Omental fat pad (tissue), 4 donors: ENCODE results near the gene TIMM10B. TPM values are rescaled to one million over a fixed set of nuclear protein-coding genes. Genes with fewer than 3 reads are reported as not detected.

Experiments
- ATAC-seq: fragments of 150-250 bp; one replicate; pipeline ENCODE4 v1.9.1; 2016; ENCODE audit warnings: mild to moderate bottlenecking, moderate library complexity; ENCODE audit not compliant: low FRiP score
- DNase-seq: peaks from one replicate; pipeline ENCODE4 v3.0.0-alpha.2; 2019; ENCODE audit warnings: low spot score
- total RNA-seq, 4 donors: library from RNA; depleted of rRNA; stranded (reverse); fragments of >200 nt; gene quantifications; one replicate each; pipeline ENCODE4 v1.1.0, GENCODE V29; 2016
- TF ChIP-seq, protein P1 (sequence below), 3 donors: fragments of 450-650 bp; IDR thresholded peaks; one replicate each; pipeline ENCODE4 v1.5.1; 2016 to 2017; ENCODE audit warnings: antibody characterized with exemption in 3 of 3, mild to moderate bottlenecking in 3 of 3, moderate library complexity in 2 of 3

Gene TIMM10B
- total RNA-seq, 4 donors from 2014 or later, result 42.7 to 60.6 (median 47.8) TPM

DNA sequence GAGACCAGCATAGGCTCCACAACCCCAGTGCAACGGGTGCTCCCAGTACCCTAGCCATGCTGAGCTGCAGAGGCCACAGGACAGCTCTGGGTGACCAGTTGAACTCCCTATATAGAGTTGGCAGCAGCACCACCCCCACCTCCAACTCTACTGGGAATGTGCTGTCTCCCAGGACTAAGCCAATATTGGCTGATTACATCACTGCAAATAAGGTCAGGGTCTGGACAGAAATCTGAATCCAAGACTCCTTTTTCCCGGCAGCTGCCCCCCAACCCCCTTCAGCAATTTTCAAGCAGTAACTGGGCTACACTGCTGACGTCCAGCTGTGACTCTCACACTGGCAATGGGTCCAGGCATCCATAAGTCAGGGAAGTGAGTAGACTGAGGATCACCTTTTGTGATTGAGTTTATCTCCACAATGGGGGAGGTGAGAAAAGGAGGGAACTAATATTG is 40.4 kb upstream of the TIMM10B start, which contains the start of gene HPX:
HPX (minus strand) TSS at position 82 of the 453 bp plus-strand sequence; CDS start at position 58, 24 bp downstream.
- ATAC-seq (no peak), DNase-seq (no peak)
- TF ChIP-seq, protein P1, sequence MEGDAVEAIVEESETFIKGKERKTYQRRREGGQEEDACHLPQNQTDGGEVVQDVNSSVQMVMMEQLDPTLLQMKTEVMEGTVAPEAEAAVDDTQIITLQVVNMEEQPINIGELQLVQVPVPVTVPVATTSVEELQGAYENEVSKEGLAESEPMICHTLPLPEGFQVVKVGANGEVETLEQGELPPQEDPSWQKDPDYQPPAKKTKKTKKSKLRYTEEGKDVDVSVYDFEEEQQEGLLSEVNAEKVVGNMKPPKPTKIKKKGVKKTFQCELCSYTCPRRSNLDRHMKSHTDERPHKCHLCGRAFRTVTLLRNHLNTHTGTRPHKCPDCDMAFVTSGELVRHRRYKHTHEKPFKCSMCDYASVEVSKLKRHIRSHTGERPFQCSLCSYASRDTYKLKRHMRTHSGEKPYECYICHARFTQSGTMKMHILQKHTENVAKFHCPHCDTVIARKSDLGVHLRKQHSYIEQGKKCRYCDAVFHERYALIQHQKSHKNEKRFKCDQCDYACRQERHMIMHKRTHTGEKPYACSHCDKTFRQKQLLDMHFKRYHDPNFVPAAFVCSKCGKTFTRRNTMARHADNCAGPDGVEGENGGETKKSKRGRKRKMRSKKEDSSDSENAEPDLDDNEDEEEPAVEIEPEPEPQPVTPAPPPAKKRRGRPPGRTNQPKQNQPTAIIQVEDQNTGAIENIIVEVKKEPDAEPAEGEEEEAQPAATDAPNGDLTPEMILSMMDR (IDR thresholded peaks at IDR 0.05), result no peak

DNA sequence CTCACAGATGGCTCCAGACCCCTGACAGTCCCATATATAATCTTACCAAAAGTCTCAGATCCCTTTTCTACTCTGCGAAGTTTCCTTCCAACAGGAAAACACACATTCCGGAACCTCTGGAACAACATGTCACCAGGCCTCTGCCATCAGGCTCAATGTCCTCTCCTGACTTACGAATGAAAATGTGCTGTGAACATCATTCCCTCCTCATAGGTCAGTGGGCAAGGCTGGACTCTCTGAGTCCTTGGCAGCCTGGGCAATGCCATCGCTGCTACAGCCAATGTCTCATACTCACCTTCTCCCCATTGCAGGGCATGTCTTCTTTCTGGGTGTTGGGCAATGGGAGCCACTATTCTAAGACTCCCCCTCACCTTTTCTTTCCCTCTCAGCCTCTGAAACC is 38.9 kb upstream of the TIMM10B start:
- no peak for ATAC-seq

DNA sequence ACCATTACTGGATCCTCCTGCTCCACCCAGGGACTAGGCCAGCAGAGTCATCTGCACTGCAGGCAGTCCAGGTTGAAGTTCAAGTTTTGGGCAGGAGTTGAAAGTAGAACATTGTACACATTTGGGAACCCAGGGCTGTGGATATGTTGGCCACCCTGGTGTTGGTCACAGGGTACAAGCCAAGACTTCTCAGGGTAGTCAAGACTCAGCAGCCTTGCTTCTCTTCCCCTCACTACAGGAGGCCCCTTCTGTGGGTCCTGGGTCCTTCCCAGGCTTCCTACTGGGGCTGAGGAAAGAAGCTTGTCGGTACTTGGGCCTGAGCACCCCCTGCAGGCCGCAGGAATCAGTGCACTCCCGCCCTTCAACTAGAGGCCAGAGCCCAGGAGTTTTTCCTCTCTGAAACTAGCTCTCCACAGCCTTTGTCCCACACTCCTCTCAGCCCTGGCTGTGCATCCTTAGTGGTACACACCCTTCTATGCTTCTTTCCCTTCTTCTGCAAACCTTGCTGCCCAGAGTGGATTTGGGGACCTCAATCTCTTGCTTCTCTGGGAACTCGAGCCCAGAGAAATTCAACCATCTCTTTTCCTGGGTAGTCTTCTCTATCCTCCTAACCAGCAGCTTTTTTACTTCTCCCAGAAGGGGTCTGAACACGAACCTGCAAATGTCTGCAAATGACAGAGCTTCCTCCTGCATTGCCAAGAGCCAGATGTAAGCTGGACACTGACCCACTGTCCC is 37.9 kb upstream of the TIMM10B start:
- ATAC-seq, result peak; percentile 77
- no peak for DNase-seq
- TF ChIP-seq, protein P1 (IDR thresholded peaks at IDR 0.05), result peak in 2 of 3 donors; percentile 44 to 61

More for the DNA sequence above, 38.9 kb upstream of the TIMM10B start:
- DNase-seq, result no peak
- TF ChIP-seq, protein P1 (IDR thresholded peaks at IDR 0.05), result no peak

DNA sequence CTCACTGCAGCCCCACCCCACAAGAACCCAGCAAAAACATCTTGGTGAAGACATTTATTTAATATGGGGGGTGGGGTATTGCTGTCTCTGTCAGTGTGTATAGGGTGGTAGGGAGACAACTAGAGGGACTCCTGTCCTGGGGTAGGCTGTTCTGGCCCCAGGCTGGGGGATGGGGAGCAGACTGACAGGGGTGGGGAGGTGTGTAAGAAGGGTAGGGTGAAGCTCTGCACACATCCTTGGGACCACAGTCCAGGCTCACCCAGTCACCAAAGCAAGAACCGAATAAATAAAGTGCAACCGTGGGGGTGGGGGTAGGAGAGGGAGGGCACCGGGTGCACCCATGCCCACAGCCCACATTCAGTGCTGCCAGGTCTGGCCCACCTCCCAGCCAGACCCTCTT is 32.7 kb upstream of the TIMM10B start:
- DNase-seq, result no peak
- no peak for ATAC-seq
- TF ChIP-seq, protein P1 (IDR thresholded peaks at IDR 0.05), result no peak

DNA sequence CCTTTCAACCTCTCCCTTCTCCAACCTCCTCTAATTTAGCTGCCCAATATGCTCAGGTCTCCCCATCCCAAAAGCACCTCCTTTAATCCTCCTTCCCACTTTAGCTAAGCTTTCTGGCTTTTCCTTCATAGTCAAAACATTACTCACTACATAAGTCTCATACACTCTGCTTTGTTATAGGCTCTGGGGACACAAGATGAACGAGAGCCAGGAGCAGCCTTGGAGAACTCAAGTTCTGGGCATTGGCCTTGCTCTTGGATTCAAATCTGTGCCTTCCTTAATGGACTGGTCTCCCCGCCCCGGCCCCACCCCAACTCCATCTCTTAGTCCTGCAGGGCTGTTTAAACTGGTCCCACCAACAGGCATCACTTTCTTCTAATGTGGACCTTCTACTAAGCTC is 29.1 kb upstream of the TIMM10B start:
- ATAC-seq, result no peak
- TF ChIP-seq, protein P1 (IDR thresholded peaks at IDR 0.05), result no peak
- no peak for DNase-seq

DNA sequence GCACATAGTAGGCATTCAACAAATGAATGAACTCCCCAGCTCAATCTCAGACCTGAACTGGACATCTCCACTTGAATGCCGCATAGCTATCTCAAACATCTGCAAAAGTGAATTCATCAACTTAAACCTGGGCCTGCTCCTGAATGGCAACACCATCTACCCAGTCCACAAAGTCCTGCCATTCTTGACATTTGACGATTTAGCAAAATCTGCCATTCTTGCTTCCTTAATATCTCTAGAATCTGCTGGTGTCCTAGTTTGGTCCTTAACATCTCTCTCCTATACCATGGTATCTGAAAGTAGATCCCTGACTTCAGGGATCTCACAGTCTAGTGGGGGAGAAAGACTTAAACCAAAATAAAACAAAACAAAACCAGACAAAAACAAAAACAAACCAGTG is 28.1 kb upstream of the TIMM10B start:
- TF ChIP-seq, protein P1 (IDR thresholded peaks at IDR 0.05), result no peak
- ATAC-seq, result no peak
- no peak for DNase-seq

DNA sequence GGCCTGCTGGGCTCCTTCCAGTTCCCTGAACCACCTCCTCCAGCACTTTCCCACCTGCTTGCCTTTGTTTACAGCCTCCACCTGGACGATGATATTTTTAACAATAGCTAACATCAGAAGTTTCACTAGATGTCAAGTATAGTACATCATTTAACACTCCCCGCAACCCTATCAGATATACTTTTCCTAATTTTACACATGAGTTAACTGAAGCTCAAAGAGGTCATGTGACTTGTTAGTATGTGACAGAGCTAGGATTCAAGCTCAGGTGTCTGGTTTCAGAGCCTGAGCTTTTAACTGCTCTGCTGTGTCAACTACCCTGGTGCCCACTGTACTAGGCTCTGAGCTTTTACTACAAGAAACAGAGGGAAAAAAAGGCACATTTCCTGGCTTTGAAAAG is 26.2 kb upstream of the TIMM10B start:
- ATAC-seq (no peak), DNase-seq (no peak)
- TF ChIP-seq, protein P1 (IDR thresholded peaks at IDR 0.05), result no peak
